HG02870 (cell line): ENCODE data around the gene RAB10.
"Not testable (repeated sequence)": the region's sequence is repeated elsewhere in the genome, so short reads cannot be mapped to it uniquely, and the experiment has no call there.

Experiments
- ATAC-seq: cut with Tn5 transposase; IDR thresholded peaks from one replicate; pipeline ENCODE4 v1.9.1; 2021; ENCODE audit warnings: mild to moderate bottlenecking, moderate library complexity; ENCODE audit not compliant: unreplicated experiment

Gene RAB10

GRCh38 chr2:26016012-26016705 is 17.7 kb upstream of the RAB10 start:
- ATAC-seq, result no peak

GRCh38 chr2:26016706-26017045 is 17.2 kb upstream of the RAB10 start:
- not testable (repeated sequence) for ATAC-seq

- ATAC-seq, result no peak
These were observed 16.3 kb upstream of the RAB10 start for GRCh38 chr2:26017464-26018183.

- no peak for ATAC-seq
These were observed 15.5 kb upstream of the RAB10 start for GRCh38 chr2:26018184-26019055.

- no peak for ATAC-seq
These were observed 13.6 kb upstream of the RAB10 start for GRCh38 chr2:26020231-26020640.

GRCh38 chr2:26024260-26024659 is 9.6 kb upstream of the RAB10 start:
- no peak for ATAC-seq

- ATAC-seq, result no peak
These were observed 8.4 kb upstream of the RAB10 start for GRCh38 chr2:26025509-26025908.

GRCh38 chr2:26028083-26028482 is 5.8 kb upstream of the RAB10 start:
- not testable (repeated sequence) for ATAC-seq

GRCh38 chr2:26032586-26033269 is 1.2 kb upstream of the RAB10 start:
- ATAC-seq, result not testable (repeated sequence)

GRCh38 chr2:26033270-26033817 is 540 bp upstream of the RAB10 start:
- ATAC-seq, result peak; percentile 26

GRCh38 chr2:26034637-26034992 is 731 bp downstream of the RAB10 start:
- no peak for ATAC-seq

- ATAC-seq, result no peak
These were observed 1.3 kb downstream of the RAB10 start for GRCh38 chr2:26035090-26035743.

GRCh38 chr2:26039603-26040323 is 5.9 kb downstream of the RAB10 start:
- no peak for ATAC-seq

- ATAC-seq, result no peak
These were observed 9.2 kb downstream of the RAB10 start for GRCh38 chr2:26043109-26043508.

- no peak for ATAC-seq
These were observed 10.2 kb downstream of the RAB10 start for GRCh38 chr2:26043862-26044696.

- no peak for ATAC-seq
These were observed 14.9 kb downstream of the RAB10 start for GRCh38 chr2:26048791-26049190.

GRCh38 chr2:26049641-26050040 is 15.8 kb downstream of the RAB10 start:
- ATAC-seq, result no peak

GRCh38 chr2:26052740-26053139 is 18.9 kb downstream of the RAB10 start:
- no peak for ATAC-seq
